Measurements from ENCODE around the gene PRDM5. TPM values are rescaled to one million over a fixed set of nuclear protein-coding genes. Genes with fewer than 3 reads are reported as not detected.

Gene PRDM5
- 10 to 100 TPM; 37.6 to 96.6 (median 52.6) TPM for total RNA-seq

DNA sequence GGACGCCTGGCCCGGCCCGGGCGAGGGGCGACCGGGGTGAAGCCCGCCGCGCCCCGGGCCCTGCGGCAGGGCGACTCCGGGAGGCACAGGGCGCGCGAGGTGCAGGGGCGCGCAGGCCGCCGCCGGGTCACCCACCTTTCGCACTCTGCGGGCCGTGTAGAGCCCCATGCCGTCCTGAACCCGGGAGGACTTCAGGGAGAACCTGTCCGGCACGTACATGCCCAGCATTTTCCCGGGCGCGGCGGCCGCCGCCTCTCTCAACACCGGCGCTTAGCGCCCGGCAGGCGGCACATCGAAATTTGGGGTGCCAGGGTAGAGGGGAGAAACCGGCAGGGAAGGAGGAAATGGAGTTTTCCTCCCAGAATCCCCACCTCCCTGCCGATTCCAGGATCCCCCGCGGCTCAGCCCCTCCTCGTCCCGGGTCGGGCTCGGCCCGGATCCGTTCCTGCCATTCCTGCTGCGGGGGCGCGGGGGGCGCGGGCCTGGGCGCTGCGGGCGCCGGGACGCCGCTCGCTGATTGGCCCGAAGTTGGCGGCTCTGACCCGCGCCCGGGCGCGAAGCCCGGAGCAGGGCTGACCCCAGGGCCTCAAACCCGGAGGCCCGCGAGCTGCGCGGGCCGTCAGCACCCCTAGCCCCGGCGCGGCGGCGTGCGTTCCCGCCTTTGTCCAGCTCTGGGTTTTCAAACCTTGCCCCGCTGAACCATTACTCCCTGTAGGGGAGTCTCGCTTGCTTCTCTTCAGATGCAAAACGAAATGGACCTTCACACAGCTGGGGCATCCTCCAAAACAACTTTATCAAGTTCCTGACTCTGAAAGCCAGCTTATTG, at the start of gene PRDM5:
Gene PRDM5 (minus strand): TSS at position 346 of the 826 bp plus-strand sequence. CDS start 118 bp downstream, at position 228.
- intact Hi-C loops (cut with DNase I; ENCODE audit: low total_unique reads): no loop called here
- TF ChIP-seq, protein P1, sequence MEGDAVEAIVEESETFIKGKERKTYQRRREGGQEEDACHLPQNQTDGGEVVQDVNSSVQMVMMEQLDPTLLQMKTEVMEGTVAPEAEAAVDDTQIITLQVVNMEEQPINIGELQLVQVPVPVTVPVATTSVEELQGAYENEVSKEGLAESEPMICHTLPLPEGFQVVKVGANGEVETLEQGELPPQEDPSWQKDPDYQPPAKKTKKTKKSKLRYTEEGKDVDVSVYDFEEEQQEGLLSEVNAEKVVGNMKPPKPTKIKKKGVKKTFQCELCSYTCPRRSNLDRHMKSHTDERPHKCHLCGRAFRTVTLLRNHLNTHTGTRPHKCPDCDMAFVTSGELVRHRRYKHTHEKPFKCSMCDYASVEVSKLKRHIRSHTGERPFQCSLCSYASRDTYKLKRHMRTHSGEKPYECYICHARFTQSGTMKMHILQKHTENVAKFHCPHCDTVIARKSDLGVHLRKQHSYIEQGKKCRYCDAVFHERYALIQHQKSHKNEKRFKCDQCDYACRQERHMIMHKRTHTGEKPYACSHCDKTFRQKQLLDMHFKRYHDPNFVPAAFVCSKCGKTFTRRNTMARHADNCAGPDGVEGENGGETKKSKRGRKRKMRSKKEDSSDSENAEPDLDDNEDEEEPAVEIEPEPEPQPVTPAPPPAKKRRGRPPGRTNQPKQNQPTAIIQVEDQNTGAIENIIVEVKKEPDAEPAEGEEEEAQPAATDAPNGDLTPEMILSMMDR (IDR thresholded peaks at IDR 0.05): peak in 1 of 4 experiments; percentile 23
- peak in 1 of 2 donors; percentile 26 for TF ChIP-seq POLR2A (IDR thresholded peaks at IDR 0.05)

DNA sequence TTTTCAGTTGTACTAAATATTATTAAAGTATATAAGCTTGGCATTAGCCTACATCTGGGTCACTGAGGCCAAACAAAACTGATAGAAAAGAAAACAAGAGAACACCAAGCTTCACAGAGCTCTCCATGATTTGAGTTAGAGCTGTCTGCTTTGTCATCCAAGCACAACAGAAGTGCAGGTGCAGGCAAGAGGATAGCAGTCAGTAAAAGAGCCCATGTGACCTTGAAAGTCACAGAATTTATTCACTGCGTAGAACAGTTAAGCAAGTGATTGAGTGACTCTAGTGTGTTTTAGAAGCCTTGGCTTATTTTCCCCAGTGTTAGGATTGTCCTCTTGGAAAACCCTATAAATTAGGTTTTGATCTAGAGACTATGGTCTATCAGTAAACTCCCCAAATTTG, 49.4 kb upstream of the PRDM5 start:
- no peaks in the 10 kb centered on the region for H3K36me3 ChIP-seq
- TF ChIP-seq, protein P1 (IDR thresholded peaks at IDR 0.05): no peak
- TF ChIP-seq POLR2A (IDR thresholded peaks at IDR 0.05): no peak
- no peaks in the 10 kb centered on the region for H3K27me3 ChIP-seq
- no peaks in the 10 kb centered on the region for H3K9me3 ChIP-seq
- no peaks in the 10 kb centered on the region for H3K4me1 ChIP-seq
- no peak overlapping the region for H3K27ac ChIP-seq
- no peak for DNase-seq
- no peak overlapping the region for H3K4me3 ChIP-seq
- intact Hi-C loops (cut with DNase I; ENCODE audit: low total_unique reads): no loop called here

More for the DNA sequence above, at the start of gene PRDM5:
- H3K27me3 ChIP-seq: no peaks in the 10 kb centered on the region
- no peaks in the 10 kb centered on the region for H3K36me3 ChIP-seq
- H3K9me3 ChIP-seq: no peaks in the 10 kb centered on the region
- peak within 1 kb of the TSS; percentile 63 to 80 for H3K4me3 ChIP-seq
- H3K4me1 ChIP-seq: peaks cover 0 to 4% of the 10 kb centered on the region in 2 donors
- H3K27ac ChIP-seq: peak within 1 kb of the TSS; percentile 90 to 97
- peak; percentile 52 to 71 for DNase-seq

DNA sequence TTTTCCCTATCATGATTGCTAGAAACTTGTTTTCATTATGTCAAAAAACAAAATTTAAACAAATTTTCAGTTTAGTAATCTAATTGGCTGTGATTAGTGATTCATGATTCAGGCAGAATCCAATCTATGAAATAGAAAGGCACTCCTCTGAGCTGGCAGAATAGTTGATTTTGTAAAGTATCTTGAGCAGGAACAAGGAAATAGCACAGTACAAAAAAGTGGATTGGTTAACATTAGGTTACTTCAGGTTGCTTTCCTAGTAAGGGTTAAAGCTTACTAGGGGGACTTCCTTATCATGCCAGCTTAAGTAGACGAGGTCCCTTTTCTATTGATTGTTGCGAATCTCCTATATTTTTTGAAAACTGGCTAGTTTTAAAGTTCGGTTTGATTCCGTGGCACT, 43.4 kb upstream of the PRDM5 start:
- Histone ChIP-seq H3K9me3 (no peaks in the 10 kb centered on the region), H3K36me3 (no peaks in the 10 kb centered on the region), H3K4me3 (no peak overlapping the region), H3K27ac (no peak overlapping the region), H3K27me3 (no peaks in the 10 kb centered on the region), H3K4me1 (no peaks in the 10 kb centered on the region)
- DNase-seq: no peak
- TF ChIP-seq, protein P1 (IDR thresholded peaks at IDR 0.05): no peak
- no peak for TF ChIP-seq POLR2A (IDR thresholded peaks at IDR 0.05)
- intact Hi-C loops (cut with DNase I; ENCODE audit: low total_unique reads): no loop called here

DNA sequence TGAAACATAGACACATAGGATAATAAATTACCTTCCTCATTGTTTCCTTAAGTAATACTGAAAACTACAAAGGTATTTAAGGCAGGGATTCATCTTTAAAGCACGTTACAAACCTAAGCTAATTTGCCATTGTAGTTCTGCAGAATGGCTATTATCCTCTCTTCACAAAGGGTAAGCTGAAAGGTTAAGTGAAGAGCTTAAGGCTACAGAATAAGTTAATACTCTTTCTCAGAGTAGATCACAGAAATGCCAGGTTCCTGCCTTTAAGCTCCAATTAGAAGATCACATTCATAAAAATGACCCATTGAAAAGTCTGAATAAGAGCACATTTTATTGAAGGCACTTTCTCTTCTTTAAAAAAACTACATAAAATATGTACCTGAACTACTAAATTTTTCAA, 42.1 kb upstream of the PRDM5 start:
- no peak overlapping the region for H3K27ac ChIP-seq
- H3K4me3 ChIP-seq: no peak overlapping the region
- H3K9me3 ChIP-seq: no peaks in the 10 kb centered on the region
- intact Hi-C loops (cut with DNase I; ENCODE audit: low total_unique reads): no loop called here
- H3K27me3 ChIP-seq: no peaks in the 10 kb centered on the region
- no peaks in the 10 kb centered on the region for H3K4me1 ChIP-seq
- no peaks in the 10 kb centered on the region for H3K36me3 ChIP-seq
- no peak for DNase-seq
- no peak for TF ChIP-seq POLR2A (IDR thresholded peaks at IDR 0.05)
- TF ChIP-seq, protein P1 (IDR thresholded peaks at IDR 0.05): no peak

DNA sequence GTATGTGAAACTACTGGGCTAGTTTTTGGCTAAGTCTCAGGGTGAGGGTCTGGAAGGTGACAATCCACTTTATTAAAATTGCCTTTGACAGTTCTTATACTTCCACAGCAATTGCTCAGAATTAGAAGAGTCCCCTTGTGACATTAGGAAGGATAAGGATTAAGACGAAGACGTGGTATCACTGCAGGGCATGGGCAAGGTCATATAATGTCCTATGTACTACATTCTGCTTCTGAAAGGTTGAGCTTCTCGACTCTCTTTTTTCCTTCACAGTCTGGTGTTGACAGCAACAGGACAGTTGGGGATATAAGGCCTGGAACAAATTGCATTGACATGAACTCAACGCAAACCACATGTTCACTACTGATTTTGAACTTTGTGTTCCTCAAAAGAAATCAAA, 40.9 kb upstream of the PRDM5 start:
- DNase-seq: no peak
- Histone ChIP-seq H3K36me3 (no peaks in the 10 kb centered on the region), H3K9me3 (no peaks in the 10 kb centered on the region), H3K4me3 (no peak overlapping the region), H3K27ac (no peak overlapping the region), H3K27me3 (no peaks in the 10 kb centered on the region), H3K4me1 (no peaks in the 10 kb centered on the region)
- TF ChIP-seq POLR2A (IDR thresholded peaks at IDR 0.05): no peak
- TF ChIP-seq, protein P1 (IDR thresholded peaks at IDR 0.05): no peak
- intact Hi-C loops (cut with DNase I; ENCODE audit: low total_unique reads): no loop called here
